Neuronal stem cell (in vitro differentiated cells): ENCODE results near the gene MTG1.
"Not testable (repeated sequence)": the region's sequence is repeated elsewhere in the genome, so short reads cannot be mapped to it uniquely, and the experiment has no call there.

Experiments
- DNase-seq: peaks from one replicate; pipeline ENCODE4 v3.0.0-alpha.2; 2013; ENCODE audit warnings: low spot score
- H2AFZ ChIP-seq: one replicate; pipeline ENCODE4 v1.6.1; 2013; ENCODE audit warnings: mild to moderate bottlenecking, low read length, inconsistent platforms
- H2AK5ac ChIP-seq: 2 replicates; pipeline ENCODE4 v1.6.1; 2013; ENCODE audit warnings: low read depth, mild to moderate bottlenecking, inconsistent platforms, low read length, moderate library complexity, mixed read lengths
- H2BK120ac ChIP-seq: 2 replicates; pipeline ENCODE4 v1.6.1; 2013; ENCODE audit warnings: low read depth, mild to moderate bottlenecking, inconsistent platforms, low read length, moderate library complexity, mixed read lengths
- H2BK12ac ChIP-seq: one replicate; pipeline ENCODE4 v1.6.1; 2013; ENCODE audit warnings: low read length, inconsistent platforms
- H2BK15ac ChIP-seq: 2 replicates; pipeline ENCODE4 v1.6.1; 2013; ENCODE audit warnings: mild to moderate bottlenecking, low read length, inconsistent platforms, mixed read lengths
- H2BK5ac ChIP-seq: one replicate; pipeline ENCODE4 v1.6.1; 2013; ENCODE audit warnings: inconsistent platforms, mild to moderate bottlenecking, low read length, moderate library complexity
- H3K14ac ChIP-seq: one replicate; pipeline ENCODE4 v1.6.1; 2013; ENCODE audit warnings: low read length, inconsistent platforms
- H3K18ac ChIP-seq: 2 replicates; pipeline ENCODE4 v1.6.1; 2013; ENCODE audit warnings: low read length, inconsistent platforms
- H3K23ac ChIP-seq: 2 replicates; pipeline ENCODE4 v1.6.1; 2013; ENCODE audit warnings: low read depth, mild to moderate bottlenecking, mixed read lengths, low read length, inconsistent platforms; ENCODE audit not compliant: poor library complexity
- H3K27ac ChIP-seq: replicated peaks from 3 replicates; pipeline ENCODE4 v1.5.1; 2013; ENCODE audit warnings: low read length, inconsistent platforms
- H3K27me3 ChIP-seq, 3 experiments: 2 replicates each; pipeline ENCODE4 v1.6.1; 2013; ENCODE audit warnings: low read length in 3 of 3, mild to moderate bottlenecking in 2 of 3, inconsistent platforms in 1 of 3, low read depth in 1 of 3, mixed read lengths in 1 of 3, moderate library complexity in 1 of 3; ENCODE audit not compliant: control insufficient read depth in 3 of 3, insufficient read depth in 3 of 3
- H3K36me3 ChIP-seq, 2 donors: replicated peaks in 1 of 2; 2 replicates each; pipeline ENCODE4 v1.6.1; 2013; ENCODE audit warnings: low read length in 2 of 2; ENCODE audit not compliant: control insufficient read depth in 2 of 2, insufficient read depth in 2 of 2
- H3K4ac ChIP-seq: 2 replicates; pipeline ENCODE4 v1.6.1; 2013; ENCODE audit warnings: inconsistent platforms, mild to moderate bottlenecking, low read length, moderate library complexity
- H3K4me1 ChIP-seq, 2 donors: 1 replicate in 1 of 2; 2 replicates in 1 of 2; pipeline ENCODE4 v1.6.1; 2013; ENCODE audit warnings: low read length in 2 of 2, low read depth in 1 of 2; ENCODE audit not compliant: control insufficient read depth in 2 of 2, insufficient read depth in 1 of 2
- H3K4me2 ChIP-seq: one replicate; pipeline ENCODE4 v1.6.1; 2013; ENCODE audit warnings: mild to moderate bottlenecking, low read length, inconsistent platforms; ENCODE audit not compliant: insufficient read depth, poor library complexity, severe bottlenecking
- H3K4me3 ChIP-seq, 2 donors: 2 replicates each; pipeline ENCODE4 v1.5.1; 2013; ENCODE audit warnings: low read length in 2 of 2, mild to moderate bottlenecking in 2 of 2, inconsistent platforms in 1 of 2, moderate library complexity in 1 of 2
- H3K79me1 ChIP-seq: one replicate; pipeline ENCODE4 v1.6.1; 2013; ENCODE audit warnings: low read depth, mild to moderate bottlenecking, inconsistent platforms, low read length, moderate library complexity
- H3K9ac ChIP-seq: one replicate; pipeline ENCODE4 v1.6.1; 2013; ENCODE audit warnings: mild to moderate bottlenecking, low read depth, low read length, inconsistent platforms; ENCODE audit not compliant: poor library complexity
- H3K9me3 ChIP-seq, 2 donors: replicated peaks in 1 of 2; 2 replicates each; pipeline versions ENCODE3 to v1.6.1; 2013; ENCODE audit warnings: low read length in 2 of 2, mild to moderate bottlenecking in 2 of 2, inconsistent platforms in 1 of 2, low read depth in 1 of 2, mixed read lengths in 1 of 2, moderate library complexity in 1 of 2; ENCODE audit not compliant: control insufficient read depth in 2 of 2, insufficient read depth in 1 of 2
- H4K8ac ChIP-seq: one replicate; pipeline ENCODE4 v1.6.1; 2013; ENCODE audit warnings: low read depth, mild to moderate bottlenecking, inconsistent platforms, low read length, moderate library complexity
- H4K91ac ChIP-seq: one replicate; pipeline ENCODE4 v1.6.1; 2013; ENCODE audit warnings: low read length, low read depth, mild to moderate bottlenecking, inconsistent platforms; ENCODE audit not compliant: poor library complexity
- WGBS, 2 donors: extraction: QIAGEN DNeasy Blood & Tissue Kit; methylation state at CpG; one replicate each; pipeline ENCODE4 v1.1.7; 2013; ENCODE audit warnings: missing lambda C conversion rate in 2 of 2, mixed read lengths in 1 of 2; ENCODE audit not compliant: insufficient read length in 2 of 2, insufficient replicate concordance in 1 of 2; ENCODE audit errors: extremely low coverage in 2 of 2; 5-methylcytosine and 5-hydroxymethylcytosine counted together

The MTG1 gene

GRCh38 chr10:133386951-133387350 lies 7.0 kb upstream of the MTG1 start:
- H4K91ac ChIP-seq, H2BK15ac ChIP-seq, H4K8ac ChIP-seq, H3K9me3 ChIP-seq, H3K27me3 ChIP-seq, H3K4ac ChIP-seq, DNase-seq, H2BK12ac ChIP-seq, H3K4me1 ChIP-seq, H3K23ac ChIP-seq, H3K27ac ChIP-seq, H3K36me3 ChIP-seq, H3K4me3 ChIP-seq, H2BK120ac ChIP-seq, H3K9ac ChIP-seq, H3K14ac ChIP-seq, H3K79me1 ChIP-seq, H3K18ac ChIP-seq, H3K4me2 ChIP-seq, H2BK5ac ChIP-seq, H2AK5ac ChIP-seq, H2AFZ ChIP-seq: not testable (repeated sequence)
- WGBS, 2 donors: no CpG with 5 or more reads among the region's 4 CpGs

- Histone ChIP-seq H3K14ac (no peak overlapping the region), H3K27ac (no peak overlapping the region), H2AFZ (peak overlapping the region; percentile 66), H3K9ac (no peak overlapping the region), H3K23ac (no peak overlapping the region), H3K4me2 (no peak overlapping the region), H4K8ac (no peak overlapping the region), H3K27me3 (no peaks in the 10 kb centered on the region), H2BK15ac (no peak overlapping the region), H2BK120ac (no peak overlapping the region), H3K4me1 (no peaks in the 10 kb centered on the region), H3K4me3 (peak overlapping the region in 1 of 2 donors; percentile 61), H3K4ac (no peak overlapping the region), H3K36me3 (peaks cover 0 to 2% of the 10 kb centered on the region in 2 donors), H4K91ac (no peak overlapping the region), H3K9me3 (no peaks in the 10 kb centered on the region), H3K18ac (no peak overlapping the region), H2AK5ac (no peak overlapping the region), H3K79me1 (no peaks in the 10 kb centered on the region), H2BK12ac (no peak overlapping the region), H2BK5ac (no peak overlapping the region)
- no peak for DNase-seq
- WGBS, 2 donors: no CpG with 5 or more reads among the region's 17 CpGs
Measured at GRCh38 chr10:133388236-133388972, 5.6 kb upstream of the MTG1 start.

DNA sequence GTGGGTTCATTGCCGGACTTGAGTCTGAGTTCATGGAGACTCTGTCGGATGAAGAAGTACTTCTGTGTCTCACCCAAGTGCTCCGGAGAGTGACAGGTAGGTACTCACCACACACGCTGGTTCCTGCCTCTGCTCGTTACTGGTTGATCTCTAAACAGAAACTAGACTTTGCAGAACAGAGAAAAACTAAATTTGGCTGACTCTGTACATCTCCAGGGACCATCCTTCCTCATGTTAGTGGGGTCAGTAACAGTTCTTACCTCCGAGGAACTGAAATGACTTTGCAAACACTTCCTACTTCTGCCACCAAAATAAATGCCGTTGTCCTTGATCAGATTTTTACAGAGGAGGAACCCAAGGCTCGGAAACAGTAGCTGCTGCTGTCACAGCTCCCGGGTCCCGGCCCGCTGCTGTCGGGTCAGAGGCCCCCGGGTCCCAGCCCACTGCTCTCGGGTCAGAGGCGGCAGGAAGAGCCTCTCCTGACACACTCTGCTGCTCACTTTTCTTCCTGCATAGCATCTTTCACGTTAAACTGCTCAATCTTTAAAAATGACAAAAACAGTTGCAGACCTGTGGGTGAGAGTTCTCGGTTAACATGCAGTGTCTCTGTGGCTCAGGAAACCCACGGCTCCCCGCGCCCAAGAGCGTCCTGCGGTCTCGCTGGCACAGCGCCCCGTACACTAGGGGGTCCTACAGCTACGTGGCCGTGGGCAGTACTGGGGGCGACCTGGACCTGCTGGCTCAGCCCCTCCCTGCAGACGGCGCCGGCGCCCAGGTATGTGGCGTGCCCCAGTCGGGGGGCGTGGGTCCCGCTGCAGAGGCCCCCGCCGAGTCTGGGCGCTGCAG lies 4.8 kb upstream of the MTG1 start:
- Histone ChIP-seq H3K27ac (no peak overlapping the region), H3K4ac (no peak overlapping the region), H2BK120ac (no peak overlapping the region), H3K79me1 (no peaks in the 10 kb centered on the region), H4K91ac (no peak overlapping the region), H3K9me3 (no peaks in the 10 kb centered on the region), H3K18ac (no peak overlapping the region), H2AK5ac (no peak overlapping the region), H3K36me3 (peaks cover 0 to 2% of the 10 kb centered on the region in 2 donors), H3K4me2 (no peak overlapping the region), H4K8ac (no peak overlapping the region), H2BK5ac (no peak overlapping the region), H2AFZ (no peak overlapping the region), H3K14ac (no peak overlapping the region), H2BK12ac (no peak overlapping the region), H2BK15ac (no peak overlapping the region), H3K23ac (no peak overlapping the region), H3K4me3 (no peak overlapping the region), H3K27me3 (no peaks in the 10 kb centered on the region), H3K4me1 (no peaks in the 10 kb centered on the region), H3K9ac (no peak overlapping the region)
- no CpG with 5 or more reads among the region's 39 CpGs for WGBS, 2 donors
- no peak for DNase-seq

- Histone ChIP-seq H3K27me3 (no peaks in the 10 kb centered on the region), H2BK120ac (no peak overlapping the region)
Measured at GRCh38 chr10:133390597-133391248, 3.2 kb upstream of the MTG1 start.

More at GRCh38 chr10:133390597-133391248, 3.2 kb upstream of the MTG1 start:
- Histone ChIP-seq H2BK12ac (no peak overlapping the region), H3K27ac (no peak overlapping the region), H2AFZ (no peak overlapping the region), H3K79me1 (no peaks in the 10 kb centered on the region), H2BK5ac (no peak overlapping the region), H4K8ac (no peak overlapping the region), H3K9ac (no peak overlapping the region), H3K9me3 (no peaks in the 10 kb centered on the region), H3K36me3 (peaks cover 2 to 5% of the 10 kb centered on the region in 2 donors), H3K23ac (peak overlapping the region; percentile 35), H2BK15ac (no peak overlapping the region), H4K91ac (no peak overlapping the region), H3K4ac (no peak overlapping the region), H3K4me2 (no peak overlapping the region), H3K4me3 (peak overlapping the region in 1 of 2 donors; percentile 39), H3K14ac (no peak overlapping the region), H3K18ac (no peak overlapping the region), H3K4me1 (peaks cover 0 to 2% of the 10 kb centered on the region in 2 donors), H2AK5ac (no peak overlapping the region)
- no CpG with 5 or more reads among the region's 19 CpGs for WGBS, 2 donors
- no peak for DNase-seq
